CD1c-positive myeloid dendritic cell (primary cell): ENCODE measurements around the gene GET4.

ENCODE experiments used
- DNase-seq: peaks from one replicate; pipeline ENCODE4 v3.0.0-alpha.2; 2016; ENCODE audit errors: extremely low spot score

Gene GET4

DNA sequence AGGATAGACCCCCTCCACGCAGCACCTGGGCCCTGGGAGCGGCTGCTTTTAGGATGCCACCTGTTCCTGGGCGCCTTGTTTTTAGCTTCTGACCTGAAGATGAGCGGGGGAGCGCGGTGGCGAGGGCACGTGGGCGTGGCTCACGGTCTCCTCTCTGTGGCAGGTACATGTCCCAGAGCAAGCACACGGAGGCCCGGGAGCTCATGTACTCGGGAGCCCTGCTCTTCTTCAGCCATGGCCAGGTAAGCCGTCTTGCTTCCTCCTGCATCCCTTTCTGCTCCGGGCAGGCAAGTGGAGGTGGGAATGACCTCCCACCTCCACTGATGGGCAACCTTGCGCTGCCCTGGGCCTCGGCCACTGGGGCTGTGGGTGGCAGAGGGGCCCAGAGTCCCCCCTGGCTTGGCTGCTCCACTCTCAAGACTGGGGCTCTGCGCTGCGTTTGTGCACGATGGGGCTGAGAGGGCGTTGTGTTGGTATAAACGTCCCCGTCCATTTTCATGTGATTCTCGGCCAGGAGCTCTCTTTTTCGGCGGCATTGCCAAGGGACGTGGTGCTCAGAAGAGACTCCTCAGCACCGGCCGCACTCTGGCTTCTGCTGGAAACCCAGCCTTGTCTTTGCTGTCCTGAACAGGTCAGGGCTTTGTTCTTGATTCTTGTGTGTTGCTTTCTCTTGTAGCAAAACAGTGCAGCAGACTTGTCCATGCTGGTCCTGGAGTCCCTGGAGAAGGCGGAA, 9.7 kb downstream of the GET4 start:
- no peak for DNase-seq

DNA sequence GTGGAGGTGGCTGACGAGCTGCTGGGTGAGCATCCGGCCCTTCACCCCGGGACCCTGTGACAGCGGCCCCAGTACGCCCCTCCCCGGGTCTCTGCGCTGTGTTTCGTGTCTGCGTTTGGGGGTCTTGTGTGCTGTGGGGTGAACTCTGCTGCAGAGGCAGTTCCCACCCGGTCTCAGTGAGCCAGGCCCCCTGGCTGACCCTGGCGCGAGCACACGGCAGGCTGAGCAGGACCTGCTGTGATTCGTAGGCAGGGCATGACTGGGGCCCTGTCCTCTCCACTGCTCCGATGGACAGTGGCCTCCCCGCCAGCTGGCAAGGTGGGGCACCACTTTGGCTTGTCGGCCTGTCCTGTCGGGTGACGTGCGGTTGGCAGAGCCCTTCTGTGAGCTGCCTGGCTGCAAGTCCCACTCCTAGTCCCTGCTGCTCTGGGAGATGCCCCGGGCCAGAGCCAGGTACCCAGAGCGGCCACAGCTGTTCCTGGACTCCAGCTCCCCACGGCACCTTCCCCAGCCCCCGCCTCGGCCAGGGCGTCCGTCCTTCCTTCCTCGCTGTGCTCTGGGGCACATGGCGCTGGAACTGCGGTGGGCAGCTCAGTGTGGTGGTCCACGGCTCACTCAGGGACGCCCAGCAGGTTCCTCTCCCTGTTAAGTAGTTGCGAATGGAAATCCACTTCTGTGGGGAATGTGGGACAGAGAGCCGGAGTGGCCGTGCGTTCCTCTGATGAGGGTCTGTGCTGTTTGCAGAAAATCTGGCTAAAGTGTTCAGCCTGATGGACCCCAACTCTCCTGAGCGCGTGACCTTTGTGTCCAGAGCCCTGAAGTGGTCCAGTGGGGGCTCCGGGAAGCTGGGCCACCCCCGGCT, 10.5 kb downstream of the GET4 start:
- no peak for DNase-seq

DNA sequence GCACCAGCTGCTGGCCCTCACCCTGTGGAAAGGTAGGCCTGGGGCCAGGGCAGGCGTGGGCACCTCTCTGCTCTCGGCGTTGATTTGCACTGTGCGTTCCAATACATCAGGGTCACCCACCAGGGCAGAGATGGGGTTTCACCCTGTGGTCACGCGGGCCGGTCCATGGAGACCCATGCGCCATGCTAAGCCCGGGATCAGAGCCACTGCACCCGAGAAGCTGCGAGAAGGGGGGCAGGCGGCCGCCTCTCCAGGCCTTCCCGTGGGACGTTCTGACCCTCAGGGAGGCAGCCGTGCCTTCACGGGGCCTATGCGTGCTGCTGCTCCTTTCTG, 11.1 kb downstream of the GET4 start:
- DNase-seq, result no peak

DNA sequence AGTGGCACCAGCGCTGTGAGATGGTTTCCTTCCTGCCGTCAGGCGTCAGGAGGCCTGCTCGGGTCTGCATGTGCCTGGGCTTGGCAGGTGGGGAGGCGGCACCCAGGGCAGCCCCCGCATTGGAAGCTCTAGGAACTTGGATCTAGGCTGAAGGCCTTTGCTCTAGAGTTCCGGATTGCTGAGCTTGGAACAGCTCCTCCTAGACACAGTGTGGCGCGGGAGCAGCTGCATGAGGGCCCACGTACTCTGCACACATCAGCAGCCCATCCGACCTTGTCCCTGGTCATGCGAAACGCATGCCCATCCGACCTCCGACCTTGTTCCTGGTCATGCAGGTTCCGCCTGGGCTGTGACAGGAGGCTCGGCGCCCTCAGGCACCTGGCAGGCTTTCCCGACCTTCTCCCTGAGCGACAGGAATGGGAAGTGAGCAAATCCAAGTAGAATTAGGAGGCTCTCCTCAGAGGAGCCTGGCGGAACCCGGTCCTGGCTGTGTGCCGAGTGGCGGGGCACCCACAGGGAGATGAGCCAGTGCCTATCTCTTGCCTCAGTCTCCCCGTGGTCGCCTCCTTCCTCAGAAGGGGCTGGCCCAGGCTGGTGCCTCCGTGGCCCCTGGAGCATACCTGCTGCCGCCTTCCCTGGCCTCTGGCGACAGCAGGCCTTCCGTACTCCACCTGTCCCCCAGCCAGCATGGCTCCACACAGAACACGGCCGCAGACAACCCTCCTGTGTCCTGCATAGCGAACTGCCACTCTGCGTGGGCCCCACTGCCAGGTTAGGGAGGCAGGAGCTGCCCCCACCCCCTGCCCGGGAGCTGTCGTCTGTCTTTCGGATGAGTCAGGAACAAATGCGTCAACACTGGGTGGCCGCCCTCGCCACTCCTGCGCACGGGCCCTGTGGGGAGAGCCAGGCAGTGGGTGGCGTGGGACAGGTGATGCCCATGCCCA, 12.0 kb downstream of the GET4 start:
- no peak for DNase-seq

GRCh38 chr7:889025-889390, 12.7 kb downstream of the GET4 start:
- no peak for DNase-seq

GRCh38 chr7:889391-889790, 13.0 kb downstream of the GET4 start:
- DNase-seq, result no peak

- DNase-seq, result no peak
These were observed 14.5 kb downstream of the GET4 start for GRCh38 chr7:890868-891267.

GRCh38 chr7:891291-891690, 14.9 kb downstream of the GET4 start:
- DNase-seq, result no peak

DNA sequence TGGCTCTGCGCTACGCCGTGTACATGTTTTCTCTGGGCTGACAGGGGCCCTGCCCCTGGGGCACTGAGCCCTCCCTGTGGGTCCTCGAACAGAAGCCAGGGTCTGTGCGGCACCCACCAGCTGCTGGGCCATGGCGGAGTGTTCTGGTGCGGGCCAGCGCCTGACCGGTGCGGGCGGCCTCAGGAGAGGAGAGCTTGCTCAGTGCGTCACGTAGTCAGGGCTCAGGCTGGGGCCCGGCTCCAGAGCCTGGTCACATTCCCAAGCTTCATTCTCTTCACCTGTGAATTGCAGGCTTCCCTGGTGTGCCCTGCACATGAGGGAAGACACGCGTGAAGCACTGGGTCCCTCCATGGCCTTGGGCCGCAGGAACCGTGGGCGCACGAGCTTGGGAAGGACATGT, 15.5 kb downstream of the GET4 start:
- DNase-seq, result no peak

GRCh38 chr7:892648-893593, 16.6 kb downstream of the GET4 start:
- no peak for DNase-seq

- no peak for DNase-seq
These were observed 17.3 kb downstream of the GET4 start for GRCh38 chr7:893686-894085.

DNA sequence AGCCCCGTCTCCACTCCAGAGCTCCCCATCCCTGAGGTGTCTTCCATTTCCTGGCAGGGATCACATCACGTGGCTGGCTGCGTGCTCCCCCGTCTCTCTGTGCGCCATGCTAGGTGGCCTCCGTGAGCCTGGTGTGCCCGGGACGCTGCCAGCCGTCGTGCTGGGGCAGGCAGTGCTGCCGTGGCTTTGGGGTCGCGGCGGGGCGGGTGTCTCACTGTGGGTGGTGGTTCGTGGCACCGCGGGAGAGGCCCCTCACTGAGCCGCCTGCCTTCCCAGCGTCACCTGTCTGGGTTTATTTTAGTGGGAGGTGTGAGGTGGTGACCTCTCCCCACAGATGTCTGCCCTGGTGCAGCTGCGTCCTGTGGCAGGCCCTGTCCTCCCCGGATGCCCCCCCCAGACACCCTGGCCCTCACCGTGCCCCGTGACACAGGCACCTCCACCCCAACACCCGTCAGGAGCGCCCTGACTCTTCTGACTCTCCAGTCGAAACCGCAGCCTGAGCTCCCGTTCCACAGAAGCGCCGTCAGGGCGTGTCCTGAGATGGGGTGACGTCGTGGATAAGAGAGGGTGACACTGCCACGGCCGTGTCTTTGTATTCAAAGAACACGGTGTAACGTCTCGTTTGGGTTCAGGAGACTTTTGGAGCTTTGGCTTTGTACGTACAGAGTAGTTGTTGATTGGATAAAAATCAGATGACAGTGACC, 18.0 kb downstream of the GET4 start:
- no peak for DNase-seq

- DNase-seq, result no peak
These were observed 18.6 kb downstream of the GET4 start for GRCh38 chr7:894927-895450.

DNA sequence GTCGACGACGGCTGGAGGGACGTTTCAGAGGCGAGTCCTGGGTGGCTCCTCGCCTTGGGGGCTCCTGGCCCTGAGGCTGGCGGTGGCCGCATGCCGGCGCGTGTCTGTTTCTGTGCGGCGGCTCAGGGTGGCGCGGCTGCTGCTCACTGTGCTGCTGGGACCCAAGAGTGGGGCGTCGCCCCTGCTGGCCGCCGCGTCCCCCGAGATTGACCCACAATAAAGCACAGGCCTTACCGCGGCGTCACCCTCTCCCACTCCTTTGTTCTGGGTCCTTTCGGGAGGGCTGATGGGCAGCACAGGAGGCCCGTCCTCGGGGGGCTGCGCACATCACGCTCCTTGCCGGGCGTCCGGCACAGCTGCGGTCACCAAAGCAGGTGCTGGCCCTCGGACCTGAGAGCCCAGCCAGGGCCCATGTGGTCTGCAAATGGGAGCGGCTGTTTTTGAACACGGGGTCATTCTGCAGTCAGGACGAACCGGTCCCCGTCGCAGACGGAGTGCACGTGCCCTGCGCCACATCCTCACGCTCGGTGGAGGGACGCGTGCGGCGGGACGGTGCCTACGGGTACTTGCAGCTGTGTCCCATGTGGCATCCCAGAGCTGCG, 19.2 kb downstream of the GET4 start:
- DNase-seq, result no peak

- DNase-seq, result no peak
These were observed 20.2 kb downstream of the GET4 start for GRCh38 chr7:896346-897075.

DNA sequence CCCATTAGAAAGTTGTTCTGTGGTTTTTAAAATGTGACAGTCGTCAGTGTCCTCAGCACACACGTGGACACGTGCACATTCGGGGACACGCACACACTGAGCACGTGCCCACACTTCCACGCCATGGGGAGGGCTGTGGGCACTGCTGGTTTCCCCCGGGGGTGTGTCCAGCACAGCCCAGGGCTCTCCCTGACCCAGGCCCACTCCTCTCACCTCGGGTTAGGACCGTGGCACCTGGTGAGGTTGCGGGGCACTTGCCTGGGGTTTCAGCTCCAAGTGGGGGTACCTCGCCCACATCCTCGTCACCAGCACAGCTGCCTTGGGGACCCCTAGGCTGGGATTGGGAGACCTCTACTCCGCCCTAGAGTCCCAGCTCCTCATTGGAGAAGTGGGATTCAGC, 20.7 kb downstream of the GET4 start:
- no peak for DNase-seq

GRCh38 chr7:897771-898376, 21.5 kb downstream of the GET4 start:
- no peak for DNase-seq

DNA sequence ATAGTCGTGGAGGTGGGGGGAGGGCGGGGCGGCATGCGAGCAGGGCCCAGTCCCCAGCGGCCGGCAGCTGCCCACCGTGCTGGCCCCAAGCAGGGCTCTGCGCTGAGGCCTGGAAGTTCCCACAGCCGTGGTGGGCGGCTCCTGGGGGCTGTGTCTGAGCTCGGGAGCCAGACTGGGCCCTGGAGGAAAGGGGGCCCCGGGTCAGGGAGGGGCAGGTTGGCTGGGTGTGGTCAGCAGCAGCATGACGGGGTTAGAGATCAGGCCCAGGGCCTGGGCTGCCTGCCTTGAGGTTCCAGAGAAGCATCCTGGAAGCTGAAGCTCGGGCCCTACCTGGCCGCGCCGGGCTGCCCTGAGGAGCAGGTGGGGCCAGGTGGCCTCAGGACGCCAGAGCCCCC, 22.1 kb downstream of the GET4 start:
- DNase-seq, result no peak
